IMR-90 (cell line): ENCODE measurements around the gene CD33. TPM values are rescaled to one million over a fixed set of nuclear protein-coding genes. Genes with fewer than 3 reads are reported as not detected.
"Not testable (repeated sequence)": the region's sequence is repeated elsewhere in the genome, so short reads cannot be mapped to it uniquely, and the experiment has no call there.

ENCODE experiments used
- ATAC-seq: fragments of 200-7000 bp; cut with Tn5 transposase; 2 replicates; pipeline ENCODE4 v1.9.1; 2020; ENCODE audit warnings: low read depth, mild to moderate bottlenecking, moderate library complexity
- Bru-seq: library from RNA; stranded (reverse); fragments of 400-500 nt; gene quantifications from one replicate; lab custom pipeline; 2021; lab: Mats Ljungman, UMichigan
- BruChase-seq, 2 experiments: library from RNA; stranded (reverse); fragments of 400-500 nt; gene quantifications; one replicate each; lab custom pipeline; 2021; lab: Mats Ljungman, UMichigan
- BruUV-seq: library from RNA; stranded (reverse); fragments of 400-500 nt; replicated peaks from 2 replicates; lab custom pipeline; 2021; lab: Mats Ljungman, UMichigan
- CTCF ChIA-PET: fragments of 300-600 bp; formaldehyde crosslinking; extraction: SDS; loops from one replicate; lab custom pipeline; 2021; ENCODE audit warnings: antibody characterized with exemption; lab: Yijun Ruan, JAX
- POLR2A ChIA-PET: fragments of 300-600 bp; sonication (Branson Sonifier 250); formaldehyde crosslinking; loops from one replicate; lab custom pipeline; 2022; ENCODE audit warnings: antibody characterized with exemption; ENCODE audit not compliant: unreplicated experiment; lab: Charles Lee
- DNase-seq: peaks from one replicate; pipeline ENCODE4 v3.0.0; 2013
- H2AFZ ChIP-seq: replicated peaks from 2 replicates; pipeline ENCODE3; 2013; ENCODE audit warnings: low read length, mild to moderate bottlenecking; ENCODE audit not compliant: poor library complexity
- H2AK5ac ChIP-seq: 2 replicates; pipeline ENCODE4 v1.6.1; 2013; ENCODE audit warnings: low read depth, low read length, inconsistent platforms
- H2AK9ac ChIP-seq: replicated peaks from 2 replicates; pipeline ENCODE3; 2013; ENCODE audit warnings: mild to moderate bottlenecking, low read depth, low read length, moderate library complexity; ENCODE audit not compliant: poor library complexity
- H2BK120ac ChIP-seq: 2 replicates; pipeline ENCODE4 v1.6.1; 2013; ENCODE audit warnings: low read depth, low read length, inconsistent platforms
- H2BK15ac ChIP-seq: 3 replicates; pipeline ENCODE4 v1.6.1; 2013; ENCODE audit warnings: low read depth, low read length, inconsistent platforms
- H2BK20ac ChIP-seq: 2 replicates; pipeline ENCODE4 v1.6.1; 2013; ENCODE audit warnings: low read depth, mild to moderate bottlenecking, inconsistent platforms, low read length, moderate library complexity
- H2BK5ac ChIP-seq: 2 replicates; pipeline ENCODE4 v1.6.1; 2013; ENCODE audit warnings: mild to moderate bottlenecking, low read depth, low read length, inconsistent platforms; ENCODE audit not compliant: poor library complexity, severe bottlenecking
- H3K14ac ChIP-seq: replicated peaks from 2 replicates; pipeline ENCODE4 v1.6.1; 2013; ENCODE audit warnings: low read depth, low read length, inconsistent platforms
- H3K18ac ChIP-seq: 2 replicates; pipeline ENCODE4 v1.6.1; 2013; ENCODE audit warnings: low read depth, low read length, control low read depth
- H3K23ac ChIP-seq: 2 replicates; pipeline ENCODE4 v1.6.1; 2013; ENCODE audit warnings: low read depth, low read length, inconsistent platforms
- H3K27ac ChIP-seq: 2 replicates; pipeline ENCODE4 v1.5.1; 2013; ENCODE audit warnings: mild to moderate bottlenecking, control low read depth, low read length; ENCODE audit not compliant: insufficient read depth
- H3K27me3 ChIP-seq: 2 replicates; pipeline ENCODE4 v1.6.1; 2013; ENCODE audit warnings: low read length; ENCODE audit not compliant: control insufficient read depth, insufficient read depth
- H3K36me3 ChIP-seq: 2 replicates; pipeline ENCODE4 v1.6.1; 2013; ENCODE audit warnings: low read length, mixed read lengths; ENCODE audit not compliant: control insufficient read depth, insufficient read depth
- H3K4ac ChIP-seq: 2 replicates; pipeline ENCODE4 v1.6.1; 2013; ENCODE audit warnings: low read depth, low read length, inconsistent platforms
- H3K4me1 ChIP-seq: 2 replicates; pipeline ENCODE4 v1.6.1; 2013; ENCODE audit warnings: low read length, mixed read lengths; ENCODE audit not compliant: control insufficient read depth, insufficient read depth
- H3K4me2 ChIP-seq: 2 replicates; pipeline ENCODE4 v1.6.1; 2013; ENCODE audit warnings: low read depth, mild to moderate bottlenecking, control low read depth, low read length, moderate library complexity
- H3K4me3 ChIP-seq: 2 replicates; pipeline ENCODE4 v1.5.1; 2013; ENCODE audit warnings: low read depth, mild to moderate bottlenecking, control low read depth, low read length, moderate library complexity; ENCODE audit not compliant: insufficient read depth
- H3K56ac ChIP-seq: 2 replicates; pipeline ENCODE4 v1.6.1; 2013; ENCODE audit warnings: low read length, inconsistent platforms; ENCODE audit not compliant: insufficient read depth; ENCODE audit errors: extremely low read depth
- H3K79me1 ChIP-seq, 2 experiments: 2 replicates each; pipeline ENCODE4 v1.6.1; 2013; ENCODE audit warnings: low read length in 2 of 2, inconsistent platforms in 1 of 2, low read depth in 1 of 2
- H3K9ac ChIP-seq: 2 replicates; pipeline ENCODE4 v1.6.1; 2013; ENCODE audit warnings: low read depth, low read length, control low read depth
- H3K9me1 ChIP-seq: 2 replicates; pipeline ENCODE4 v1.6.1; 2013; ENCODE audit warnings: low read length, inconsistent platforms; ENCODE audit not compliant: insufficient read depth
- H3K9me3 ChIP-seq: 2 replicates; pipeline ENCODE4 v1.6.1; 2013; ENCODE audit warnings: low read length; ENCODE audit not compliant: control insufficient read depth, insufficient read depth
- H4K20me1 ChIP-seq: 2 replicates; pipeline ENCODE4 v1.6.1; 2013; ENCODE audit warnings: low read length, inconsistent platforms; ENCODE audit not compliant: insufficient read depth
- H4K5ac ChIP-seq: 2 replicates; pipeline ENCODE4 v1.6.1; 2013; ENCODE audit warnings: mild to moderate bottlenecking, low read depth, low read length, control low read depth
- H4K8ac ChIP-seq, 2 experiments: 2 replicates each; pipeline ENCODE4 v1.6.1; 2013; ENCODE audit warnings: low read depth in 2 of 2, low read length in 2 of 2, control low read depth in 1 of 2, inconsistent platforms in 1 of 2
- H4K91ac ChIP-seq: 2 replicates; pipeline ENCODE4 v1.6.1; 2013; ENCODE audit warnings: low read depth, low read length, inconsistent platforms; ENCODE audit not compliant: insufficient read depth
- WGBS, 2 experiments: methylation state at CpG; one replicate each; pipeline versions ENCODE4 v1.1.5 to v1.1.7; 2013; ENCODE audit warnings: missing lambda C conversion rate in 2 of 2; ENCODE audit not compliant: insufficient read length in 1 of 2; ENCODE audit errors: extremely low coverage in 2 of 2; 5-methylcytosine and 5-hydroxymethylcytosine counted together
- dilution Hi-C: fragments of 300-500 bp; cut with HindIII; formaldehyde crosslinking; loops from one replicate; pipeline ENCODE4 v1.14.3; 2018; ENCODE audit warnings: low sequenced_read_pairs; ENCODE audit not compliant: unreplicated experiment
- in situ Hi-C: fragments of 300-500 bp; cut with MboI; formaldehyde crosslinking; loops from 3 replicates; pipeline ENCODE4 v1.14.3; 2019; ENCODE audit warnings: low sequenced_read_pairs, inconsistent platforms, mixed read lengths
- intact Hi-C: fragments of 100-400 bp; cut with micrococcal nuclease; formaldehyde crosslinking; loops from 2 replicates; pipeline ENCODE4 v1.10.0; 2022
- long read RNA-seq: library from polyadenylated mRNA; unstranded; transcript quantifications from one replicate; pipeline ENCODE4 v2.0.0, GENCODE V29; 2021; ENCODE audit not compliant: unreplicated experiment
- polyA plus RNA-seq, 3 experiments: library from polyadenylated mRNA; depleted of rRNA; stranded (reverse); fragments of >200 nt; gene quantifications; 2 replicates each; pipeline ENCODE4 v1.2.3, GENCODE V29; 2012; ENCODE audit warnings: low replicate concordance in 1 of 3
- total RNA-seq: library from RNA; depleted of rRNA; stranded (reverse); fragments of >200 nt; gene quantifications from 2 replicates; pipeline ENCODE4 v1.2.3, GENCODE V29; 2012; rRNA removed

Gene CD33
- total RNA-seq (not detected in 2 replicates), polyA plus RNA-seq (2012; rRNA removed) (not detected in 2 replicates), Bru-seq, nascent RNA (not detected), BruChase-seq, experiment 1, labeled RNA remaining after a 6-hour chase (percentile 5 among the genes with signal in this experiment), BruChase-seq, experiment 2, labeled RNA remaining after a 2-hour chase (not detected)
- not detected in 2 replicates for polyA plus RNA-seq (2012; cell fraction: cytosol; rRNA removed)
- not detected in 2 replicates for polyA plus RNA-seq (2012; cell fraction: nucleus; rRNA removed; ENCODE audit: low replicate concordance)
- long read RNA-seq = 0 reads

DNA sequence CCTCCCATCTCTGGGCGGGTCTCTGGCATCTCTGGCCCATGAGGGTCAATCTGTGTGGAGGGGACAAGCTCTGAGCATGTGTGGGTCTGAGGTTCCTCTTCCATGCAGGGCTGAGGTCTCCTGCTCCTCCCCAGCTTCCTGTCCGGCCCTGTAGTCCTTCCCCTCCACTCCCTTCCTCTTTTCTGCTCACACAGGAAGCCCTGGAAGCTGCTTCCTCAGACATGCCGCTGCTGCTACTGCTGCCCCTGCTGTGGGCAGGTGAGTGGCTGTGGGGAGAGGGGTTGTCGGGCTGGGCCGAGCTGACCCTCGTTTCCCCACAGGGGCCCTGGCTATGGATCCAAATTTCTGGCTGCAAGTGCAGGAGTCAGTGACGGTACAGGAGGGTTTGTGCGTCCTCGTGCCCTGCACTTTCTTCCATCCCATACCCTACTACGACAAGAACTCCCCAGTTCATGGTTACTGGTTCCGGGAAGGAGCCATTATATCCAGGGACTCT, at the start of gene CD33:
Gene CD33 (plus strand): TSS at position 183 of the 496 bp plus-strand sequence. CDS start 39 bp downstream, at position 222.
- in situ Hi-C loops, H4K8ac ChIP-seq, H3K79me1 ChIP-seq, dilution Hi-C loops, H3K4me3 ChIP-seq, H3K14ac ChIP-seq, POLR2A ChIA-PET, H3K4me2 ChIP-seq, H3K9me3 ChIP-seq, CTCF ChIA-PET, H2AK5ac ChIP-seq, H4K5ac ChIP-seq, H4K20me1 ChIP-seq, H3K27me3 ChIP-seq, H3K27ac ChIP-seq, H3K9ac ChIP-seq, H2AFZ ChIP-seq, H3K4me1 ChIP-seq, H3K56ac ChIP-seq, H4K91ac ChIP-seq, H3K9me1 ChIP-seq, H2BK20ac ChIP-seq, DNase-seq, BruUV-seq, ATAC-seq, H3K23ac ChIP-seq, H3K18ac ChIP-seq, H2AK9ac ChIP-seq, H3K4ac ChIP-seq, H2BK5ac ChIP-seq, H3K36me3 ChIP-seq, intact Hi-C loops, H2BK15ac ChIP-seq, H2BK120ac ChIP-seq: not testable (repeated sequence)
- 0% methylated on average over 1 of the region's 11 CpGs; no CpG with 5 or more reads in 1 of the 2 experiments for WGBS, 2 experiments
